GM13976 (cell line): ENCODE measurements around the gene PPARA.
A peak's percentile ranks its signal among the peaks of the same experiment; 100 is the strongest.

ENCODE experiments used
- DNase-seq: peaks from one replicate; pipeline ENCODE4 v3.0.0; 2012; ENCODE audit warnings: low spot score
- in situ Hi-C: fragments of 300-500 bp; cut with MboI; formaldehyde crosslinking; loops from one replicate; pipeline ENCODE4 v1.12.0; 2022; ENCODE audit warnings: low sequenced_read_pairs, mixed read lengths, inconsistent platforms; ENCODE audit not compliant: unreplicated experiment
- TF ChIP-seq, protein P1 (sequence below): IDR thresholded peaks from 2 replicates; pipeline ENCODE4 v1.5.1; 2012; ENCODE audit warnings: borderline replicate concordance, mild to moderate bottlenecking; ENCODE audit not compliant: insufficient read depth; ENCODE audit errors: extremely low read depth, missing control alignments, control extremely low read depth

PPARA gene

DNA sequence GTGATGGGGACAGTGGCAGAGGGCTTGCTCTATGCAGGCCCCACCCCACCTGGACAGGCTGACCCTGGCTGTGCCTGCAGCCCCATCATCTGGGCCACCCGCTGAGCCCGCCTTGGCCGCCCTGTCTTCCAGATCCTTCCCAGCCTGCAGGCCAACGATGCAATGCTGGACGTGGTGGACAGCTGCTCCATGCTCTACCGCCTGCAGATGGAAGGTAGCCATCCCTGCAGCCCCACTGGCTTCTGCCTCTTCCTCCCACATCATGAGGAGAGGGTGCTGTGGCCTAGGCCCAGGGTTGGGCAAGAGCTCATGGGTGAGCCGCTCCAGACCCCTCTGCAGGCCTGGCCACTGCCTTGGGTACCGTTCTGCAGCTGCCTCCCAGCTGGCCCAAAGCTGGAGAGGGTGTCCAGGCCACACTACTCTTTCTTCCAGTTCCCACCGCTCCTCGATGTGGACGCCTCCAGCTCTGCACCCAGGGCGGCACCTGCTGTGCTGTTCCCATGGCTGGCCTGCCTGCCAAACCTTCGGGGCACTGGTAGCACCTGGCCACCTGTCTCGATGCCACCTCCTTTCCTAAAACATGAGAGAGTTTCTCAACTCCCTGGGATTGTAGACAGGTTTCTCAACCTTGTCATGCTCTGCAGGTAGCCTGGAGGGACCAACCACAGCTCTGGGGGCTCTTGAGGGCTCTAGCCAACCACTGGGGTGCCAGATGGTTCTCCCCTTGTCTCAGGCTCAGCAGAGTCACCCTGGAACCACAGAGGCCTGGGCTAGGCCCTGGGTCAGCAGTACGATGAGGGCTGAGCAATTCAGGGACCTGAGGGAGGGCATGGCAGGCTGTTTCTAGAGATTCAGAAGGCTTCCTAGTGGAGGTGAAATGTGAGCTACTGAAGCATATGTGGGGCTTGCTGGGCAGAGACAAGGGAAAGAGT is 136.9 kb downstream of the PPARA start:
- TF ChIP-seq, protein P1, sequence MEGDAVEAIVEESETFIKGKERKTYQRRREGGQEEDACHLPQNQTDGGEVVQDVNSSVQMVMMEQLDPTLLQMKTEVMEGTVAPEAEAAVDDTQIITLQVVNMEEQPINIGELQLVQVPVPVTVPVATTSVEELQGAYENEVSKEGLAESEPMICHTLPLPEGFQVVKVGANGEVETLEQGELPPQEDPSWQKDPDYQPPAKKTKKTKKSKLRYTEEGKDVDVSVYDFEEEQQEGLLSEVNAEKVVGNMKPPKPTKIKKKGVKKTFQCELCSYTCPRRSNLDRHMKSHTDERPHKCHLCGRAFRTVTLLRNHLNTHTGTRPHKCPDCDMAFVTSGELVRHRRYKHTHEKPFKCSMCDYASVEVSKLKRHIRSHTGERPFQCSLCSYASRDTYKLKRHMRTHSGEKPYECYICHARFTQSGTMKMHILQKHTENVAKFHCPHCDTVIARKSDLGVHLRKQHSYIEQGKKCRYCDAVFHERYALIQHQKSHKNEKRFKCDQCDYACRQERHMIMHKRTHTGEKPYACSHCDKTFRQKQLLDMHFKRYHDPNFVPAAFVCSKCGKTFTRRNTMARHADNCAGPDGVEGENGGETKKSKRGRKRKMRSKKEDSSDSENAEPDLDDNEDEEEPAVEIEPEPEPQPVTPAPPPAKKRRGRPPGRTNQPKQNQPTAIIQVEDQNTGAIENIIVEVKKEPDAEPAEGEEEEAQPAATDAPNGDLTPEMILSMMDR = no peak
- in situ Hi-C loops = no loop called here
- no peak for DNase-seq

DNA sequence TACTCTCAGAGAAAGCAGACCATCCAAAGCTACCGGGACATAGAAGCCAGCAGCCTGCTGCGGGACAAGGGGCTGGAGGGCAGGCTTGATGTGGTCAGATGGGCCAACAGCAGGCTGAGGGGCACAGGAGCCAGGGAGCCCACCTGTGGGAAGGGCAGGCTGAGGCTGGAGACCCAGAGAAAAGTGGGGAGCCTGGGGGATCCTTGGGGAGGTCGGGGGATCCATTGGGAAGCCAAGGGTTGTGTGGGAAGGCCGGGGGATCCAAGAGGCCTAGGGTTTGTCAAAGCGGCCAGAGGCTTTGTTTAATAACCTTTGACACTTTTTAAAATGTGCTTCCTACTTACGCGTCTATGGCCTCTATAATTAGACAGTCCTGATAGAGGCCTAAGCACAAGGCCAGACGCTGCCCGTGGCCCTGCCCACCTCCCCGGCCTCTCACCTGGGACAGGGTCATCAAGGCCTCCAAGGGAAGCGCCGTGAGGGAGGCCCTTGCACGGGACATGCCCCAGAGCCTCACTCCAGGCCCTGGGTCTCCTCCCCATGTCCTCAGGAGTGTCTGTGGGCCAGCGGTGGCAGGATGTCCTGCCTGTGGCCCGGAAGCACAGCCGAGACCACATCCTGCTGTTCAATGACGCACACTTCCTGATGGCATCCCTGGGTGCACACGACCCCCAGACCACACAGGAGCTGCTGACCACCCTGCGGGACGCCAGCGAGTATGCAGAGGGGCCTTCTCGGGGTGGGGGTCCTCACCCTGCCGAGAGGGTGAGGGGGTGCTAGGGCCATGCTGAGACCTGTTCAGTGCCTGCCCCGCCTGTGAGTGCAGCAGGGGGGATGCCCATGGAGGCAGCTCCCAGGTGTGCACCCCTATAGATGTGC is 137.8 kb downstream of the PPARA start:
- in situ Hi-C loops = no loop called here
- TF ChIP-seq, protein P1 = no peak
- peak; percentile 91 for DNase-seq

DNA sequence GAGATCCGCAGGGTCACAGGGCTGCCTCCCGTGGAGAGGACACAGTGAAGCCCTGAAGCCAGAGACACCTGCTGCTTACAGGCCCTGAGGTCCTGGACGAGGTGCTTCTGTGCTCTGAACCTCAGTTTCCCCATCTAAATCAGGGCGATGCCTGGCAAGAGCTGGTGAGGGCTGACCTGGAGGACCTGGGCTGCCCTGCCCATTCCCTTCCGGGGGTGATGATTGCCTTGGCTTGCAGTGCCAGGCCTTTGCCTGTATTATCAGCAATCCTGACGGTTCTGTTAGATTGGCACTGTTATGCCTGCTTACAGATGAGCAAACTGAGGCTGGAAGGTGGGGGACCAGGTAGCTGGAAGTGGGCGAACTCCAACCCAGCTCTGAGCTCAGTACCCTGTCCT is 138.5 kb downstream of the PPARA start:
- TF ChIP-seq, protein P1 = no peak
- in situ Hi-C loops = no loop called here
- DNase-seq = no peak

DNA sequence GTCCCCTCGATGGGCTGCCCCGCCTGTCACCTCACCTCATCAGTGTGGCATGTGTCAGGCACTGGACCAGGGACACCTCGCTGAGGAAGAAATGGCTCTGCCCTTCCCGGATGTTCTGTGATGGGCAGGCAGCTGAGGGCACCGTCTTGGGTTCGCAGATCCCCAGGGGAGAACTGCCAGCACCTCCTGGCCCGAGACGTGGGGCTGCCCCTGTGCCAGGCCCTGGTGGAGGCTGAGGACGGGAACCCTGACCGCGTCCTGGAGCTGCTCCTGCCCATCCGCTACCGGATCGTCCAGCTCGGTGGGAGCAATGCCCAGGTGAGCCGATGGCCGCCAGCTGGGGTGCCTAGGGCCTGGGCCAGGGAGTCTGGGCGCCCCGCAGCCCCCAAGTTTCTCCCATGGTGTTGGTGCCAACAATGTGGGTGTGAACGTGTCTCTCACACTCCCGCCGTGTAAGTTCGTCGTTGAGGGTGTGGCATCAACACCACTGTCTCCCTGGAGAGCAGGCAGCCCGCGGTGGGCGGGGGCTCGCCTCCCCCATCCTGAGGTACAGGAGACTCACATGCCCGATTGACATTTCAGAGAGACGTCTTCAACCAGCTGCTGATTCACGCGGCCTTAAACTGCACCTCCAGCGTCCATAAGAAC is 139.0 kb downstream of the PPARA start:
- no peak for DNase-seq
- TF ChIP-seq, protein P1 = no peak
- in situ Hi-C loops = no loop called here

DNA sequence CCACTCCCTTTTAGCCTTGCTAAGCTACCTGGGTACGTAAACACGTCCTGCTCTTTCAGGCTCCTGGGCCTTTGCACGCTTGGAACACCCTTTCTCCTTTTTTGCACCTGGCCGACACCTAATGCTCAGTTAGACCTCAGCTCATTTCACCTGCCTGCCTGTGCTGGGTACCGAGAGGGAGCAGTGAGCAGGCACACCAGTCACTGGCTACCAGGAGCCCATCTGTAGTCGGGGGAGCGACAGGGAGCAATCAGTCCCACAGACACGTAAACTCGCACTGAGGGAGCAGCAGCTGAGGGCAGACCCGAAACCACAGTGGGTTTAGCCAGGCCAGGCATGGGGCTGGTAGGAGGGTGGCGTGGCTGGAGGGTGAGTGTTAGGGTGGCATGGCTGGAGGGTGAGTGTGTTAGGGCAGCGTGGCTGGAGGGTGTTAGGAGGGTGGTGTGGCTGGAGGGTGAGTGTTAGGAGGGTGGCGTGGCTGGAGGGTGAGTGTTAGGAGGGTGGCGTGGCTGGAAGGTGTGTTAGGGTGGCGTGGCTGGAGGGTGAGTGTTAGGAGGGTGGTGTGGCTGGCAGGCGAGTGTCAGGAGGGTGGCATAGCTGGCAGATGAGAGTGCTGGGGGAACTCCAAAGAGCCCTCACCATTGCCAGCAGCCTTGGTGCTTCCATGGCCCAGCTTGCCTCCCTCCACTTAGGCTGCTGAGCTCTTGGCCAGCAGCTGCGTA is 140.0 kb downstream of the PPARA start:
- DNase-seq = no peak
- in situ Hi-C loops = no loop called here
- TF ChIP-seq, protein P1 = no peak
